PC-3 (cell line): ENCODE results near the gene PIERCE2.

Experiments used
- CTCF ChIP-seq: fragments of 300-600 bp; sonication (generic); conservative IDR thresholded peaks from 2 replicates; pipeline ENCODE4 v1.5.1; 2017; ENCODE audit warnings: antibody characterized with exemption, low read depth, mild to moderate bottlenecking, low read length
- EZH2 ChIP-seq: fragments of 300-600 bp; sonication (generic); IDR thresholded peaks from one replicate; pipeline ENCODE4 v1.6.1; 2017; ENCODE audit warnings: antibody characterized with exemption, mild to moderate bottlenecking, low read length; ENCODE audit not compliant: unreplicated experiment

GRCh38 chr15:55457401-55458022, 49.2 kb downstream of the PIERCE2 start:
- TF ChIP-seq CTCF (no peak), EZH2 (no peak)
